Measurements from ENCODE around the gene NLRC3. TPM values are rescaled to one million over a fixed set of nuclear protein-coding genes. Genes with fewer than 3 reads are reported as not detected.
A peak's percentile ranks its signal among the peaks of the same experiment; 100 is the strongest.
"Not testable (repeated sequence)": the region's sequence is repeated elsewhere in the genome, so short reads cannot be mapped to it uniquely, and the experiment has no call there.

NLRC3 gene
- total RNA-seq, 4 donors from 2014 or later = under 0.01 to 1.5 (median 0.68) TPM

GRCh38 chr16:3508736-3509135 is 68.5 kb downstream of the NLRC3 start:
- no peaks in the 10 kb centered on the region for H3K36me3 ChIP-seq
- DNase-seq = no peak
- H3K9me3 ChIP-seq = no peaks in the 10 kb centered on the region
- TF ChIP-seq POLR2A (IDR thresholded peaks at IDR 0.05) (no peak), CTCF (IDR thresholded peaks at IDR 0.05) (no peak)
- no peak overlapping the region for H3K27ac ChIP-seq
- no peaks in the 10 kb centered on the region for H3K27me3 ChIP-seq
- no peak overlapping the region for H3K4me3 ChIP-seq
- no peaks in the 10 kb centered on the region for H3K4me1 ChIP-seq
- intact Hi-C loops (cut with DNase I; ENCODE audit: low total_unique reads) = no loop called here

- intact Hi-C loops (cut with DNase I; ENCODE audit: low total_unique reads) = no loop called here
- no peak for DNase-seq
- H3K27ac ChIP-seq = no peak overlapping the region
- H3K9me3 ChIP-seq = no peaks in the 10 kb centered on the region
- TF ChIP-seq CTCF (IDR thresholded peaks at IDR 0.05) = no peak
- no peak for TF ChIP-seq POLR2A (IDR thresholded peaks at IDR 0.05)
- H3K27me3 ChIP-seq = no peaks in the 10 kb centered on the region
- H3K4me3 ChIP-seq = no peak overlapping the region
- peaks cover 0 to 11% of the 10 kb centered on the region in 2 donors for H3K4me1 ChIP-seq
- H3K36me3 ChIP-seq = no peaks in the 10 kb centered on the region
Measured at GRCh38 chr16:3503523-3503922, 73.7 kb downstream of the NLRC3 start.

GRCh38 chr16:3501783-3502400 is 75.3 kb downstream of the NLRC3 start:
- no peak for DNase-seq
- Histone ChIP-seq H3K4me1 (peaks cover 0 to 11% of the 10 kb centered on the region in 2 donors), H3K27ac (peak overlapping the region in 1 of 2 donors; percentile 79), H3K36me3 (no peaks in the 10 kb centered on the region), H3K27me3 (no peaks in the 10 kb centered on the region), H3K4me3 (peak overlapping the region; percentile 87 to 89), H3K9me3 (no peaks in the 10 kb centered on the region)
- intact Hi-C loops (cut with DNase I; ENCODE audit: low total_unique reads) = no loop called here
- TF ChIP-seq POLR2A (IDR thresholded peaks at IDR 0.05) (no peak), CTCF (IDR thresholded peaks at IDR 0.05) (no peak)

- DNase-seq; H3K27me3 ChIP-seq; intact Hi-C loops (cut with DNase I; ENCODE audit: low total_unique reads); H3K9me3 ChIP-seq; H3K36me3 ChIP-seq: not testable (repeated sequence)
- peak overlapping the region; percentile 87 to 89 for H3K4me3 ChIP-seq
- H3K4me1 ChIP-seq = peaks cover 0 to 11% of the 10 kb centered on the region in 2 donors
- H3K27ac ChIP-seq = peak overlapping the region; percentile 70 to 79
Measured at GRCh38 chr16:3501412-3501761, 75.8 kb downstream of the NLRC3 start.

GRCh38 chr16:3498988-3499387 is 78.2 kb downstream of the NLRC3 start:
- no peak for TF ChIP-seq POLR2A (IDR thresholded peaks at IDR 0.05)
- TF ChIP-seq CTCF (IDR thresholded peaks at IDR 0.05) = no peak
- H3K4me3 ChIP-seq = no peak overlapping the region
- peaks cover 0 to 11% of the 10 kb centered on the region in 2 donors for H3K4me1 ChIP-seq
- H3K27ac ChIP-seq = no peak overlapping the region
- H3K36me3 ChIP-seq = no peaks in the 10 kb centered on the region
- DNase-seq = no peak
- intact Hi-C loops (cut with DNase I; ENCODE audit: low total_unique reads) = no loop called here
- no peaks in the 10 kb centered on the region for H3K27me3 ChIP-seq
- H3K9me3 ChIP-seq = no peaks in the 10 kb centered on the region

GRCh38 chr16:3497771-3498170 is 79.4 kb downstream of the NLRC3 start:
- intact Hi-C loops (cut with DNase I; ENCODE audit: low total_unique reads) = no loop called here
- Histone ChIP-seq H3K9me3 (no peaks in the 10 kb centered on the region), H3K27me3 (no peaks in the 10 kb centered on the region), H3K36me3 (no peaks in the 10 kb centered on the region), H3K4me1 (peaks cover 0 to 11% of the 10 kb centered on the region in 2 donors), H3K27ac (no peak overlapping the region), H3K4me3 (no peak overlapping the region)
- TF ChIP-seq POLR2A (IDR thresholded peaks at IDR 0.05) (no peak), CTCF (IDR thresholded peaks at IDR 0.05) (no peak)
- DNase-seq = no peak

Data from uterus (tissue), 4 donors.